Vagina (tissue), 2 donors: ENCODE results near the gene POFUT1. TPM values are rescaled to one million over a fixed set of nuclear protein-coding genes. Genes with fewer than 3 reads are reported as not detected.
"Not testable (repeated sequence)": the region's sequence is repeated elsewhere in the genome, so short reads cannot be mapped to it uniquely, and the experiment has no call there.

Source experiments
- DNase-seq, 2 donors: peaks; one replicate each; pipeline ENCODE4 v3.0.0-alpha.2; 2017; ENCODE audit errors: extremely low spot score in 2 of 2
- H3K27ac ChIP-seq: fragments of 200-600 bp; sonication (generic); one replicate; pipeline ENCODE4 v1.5.1; 2019
- H3K27me3 ChIP-seq: fragments of 200-600 bp; sonication (generic); one replicate; pipeline ENCODE4 v1.5.1; 2019
- H3K36me3 ChIP-seq, 2 donors: fragments of 200-600 bp; sonication (generic); one replicate each; pipeline ENCODE4 v1.5.1; 2017 to 2019
- H3K4me1 ChIP-seq: fragments of 200-600 bp; sonication (generic); one replicate; pipeline ENCODE4 v1.5.1; 2019
- H3K4me3 ChIP-seq, 2 donors: fragments of 200-600 bp; sonication (generic); 1 replicate in 1 of 2; 2 replicates in 1 of 2; pipeline ENCODE4 v1.5.1; 2016 to 2019
- H3K9me3 ChIP-seq: fragments of 200-600 bp; sonication (generic); one replicate; pipeline ENCODE4 v1.5.1; 2019
- POLR2A ChIP-seq, 2 donors: fragments of 450-650 bp; IDR thresholded peaks; one replicate each; pipeline ENCODE4 v1.6.1; 2017; ENCODE audit warnings: antibody characterized with exemption in 2 of 2, mild to moderate bottlenecking in 2 of 2, moderate library complexity in 2 of 2
- POLR2AphosphoS5 ChIP-seq, 2 donors: sonication (generic); formaldehyde crosslinking; IDR thresholded peaks; one replicate each; pipeline ENCODE4 v1.9.0; 2017; ENCODE audit warnings: antibody characterized with exemption in 2 of 2, mild to moderate bottlenecking in 2 of 2, low read depth in 1 of 2; ENCODE audit not compliant: insufficient read depth in 1 of 2
- intact Hi-C: fragments of 100-400 bp; cut with DNase I; formaldehyde crosslinking; loops from one replicate; pipeline ENCODE4 v1.15.1; 2023
- total RNA-seq: library from RNA; depleted of rRNA; stranded (reverse); fragments of >200 nt; gene quantifications from one replicate; pipeline ENCODE4 v1.2.3, GENCODE V29; 2016
- TF ChIP-seq, protein P1 (sequence below), 3 experiments: fragments of 450-650 bp in 2 of 3; fragments of 200-600 bp in 1 of 3; sonication (generic) in 1 of 3; IDR thresholded peaks; one replicate each; pipeline ENCODE4 v1.5.1; 2017 to 2019; ENCODE audit warnings: antibody characterized with exemption in 3 of 3, mild to moderate bottlenecking in 2 of 3, moderate library complexity in 2 of 3

Gene POFUT1
- total RNA-seq, 1 donor from 2014 or later, result 27.7 TPM

DNA sequence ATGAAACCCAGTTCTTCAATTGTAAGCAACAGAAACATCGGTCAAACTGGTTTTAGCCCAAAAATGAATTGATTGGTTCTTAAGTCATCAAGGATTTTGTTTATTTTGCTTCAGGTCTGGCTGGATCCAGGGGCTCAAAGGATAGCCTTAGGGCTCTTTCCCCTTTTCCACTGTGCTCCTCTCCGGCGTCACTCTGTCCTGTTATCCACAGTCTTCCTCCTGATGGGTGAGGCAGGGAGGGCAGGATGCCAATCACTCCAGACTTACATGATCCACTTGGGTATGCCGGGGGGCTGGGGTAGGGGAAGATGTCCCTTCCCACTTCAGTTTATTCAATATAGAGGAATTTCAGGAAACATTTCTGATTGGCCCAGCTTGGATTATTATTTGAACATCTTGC lies 40.1 kb upstream of the POFUT1 start:
- DNase-seq, result no peak
- intact Hi-C loops, result no loop called here
- TF ChIP-seq POLR2A (IDR thresholded peaks at IDR 0.05), result no peak
- TF ChIP-seq POLR2AphosphoS5 (IDR thresholded peaks at IDR 0.05; ENCODE audit: insufficient read depth in 1 of 2, low read depth in 1 of 2), result no peak
- TF ChIP-seq, protein P1, sequence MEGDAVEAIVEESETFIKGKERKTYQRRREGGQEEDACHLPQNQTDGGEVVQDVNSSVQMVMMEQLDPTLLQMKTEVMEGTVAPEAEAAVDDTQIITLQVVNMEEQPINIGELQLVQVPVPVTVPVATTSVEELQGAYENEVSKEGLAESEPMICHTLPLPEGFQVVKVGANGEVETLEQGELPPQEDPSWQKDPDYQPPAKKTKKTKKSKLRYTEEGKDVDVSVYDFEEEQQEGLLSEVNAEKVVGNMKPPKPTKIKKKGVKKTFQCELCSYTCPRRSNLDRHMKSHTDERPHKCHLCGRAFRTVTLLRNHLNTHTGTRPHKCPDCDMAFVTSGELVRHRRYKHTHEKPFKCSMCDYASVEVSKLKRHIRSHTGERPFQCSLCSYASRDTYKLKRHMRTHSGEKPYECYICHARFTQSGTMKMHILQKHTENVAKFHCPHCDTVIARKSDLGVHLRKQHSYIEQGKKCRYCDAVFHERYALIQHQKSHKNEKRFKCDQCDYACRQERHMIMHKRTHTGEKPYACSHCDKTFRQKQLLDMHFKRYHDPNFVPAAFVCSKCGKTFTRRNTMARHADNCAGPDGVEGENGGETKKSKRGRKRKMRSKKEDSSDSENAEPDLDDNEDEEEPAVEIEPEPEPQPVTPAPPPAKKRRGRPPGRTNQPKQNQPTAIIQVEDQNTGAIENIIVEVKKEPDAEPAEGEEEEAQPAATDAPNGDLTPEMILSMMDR (IDR thresholded peaks at IDR 0.05), result no peak

DNA sequence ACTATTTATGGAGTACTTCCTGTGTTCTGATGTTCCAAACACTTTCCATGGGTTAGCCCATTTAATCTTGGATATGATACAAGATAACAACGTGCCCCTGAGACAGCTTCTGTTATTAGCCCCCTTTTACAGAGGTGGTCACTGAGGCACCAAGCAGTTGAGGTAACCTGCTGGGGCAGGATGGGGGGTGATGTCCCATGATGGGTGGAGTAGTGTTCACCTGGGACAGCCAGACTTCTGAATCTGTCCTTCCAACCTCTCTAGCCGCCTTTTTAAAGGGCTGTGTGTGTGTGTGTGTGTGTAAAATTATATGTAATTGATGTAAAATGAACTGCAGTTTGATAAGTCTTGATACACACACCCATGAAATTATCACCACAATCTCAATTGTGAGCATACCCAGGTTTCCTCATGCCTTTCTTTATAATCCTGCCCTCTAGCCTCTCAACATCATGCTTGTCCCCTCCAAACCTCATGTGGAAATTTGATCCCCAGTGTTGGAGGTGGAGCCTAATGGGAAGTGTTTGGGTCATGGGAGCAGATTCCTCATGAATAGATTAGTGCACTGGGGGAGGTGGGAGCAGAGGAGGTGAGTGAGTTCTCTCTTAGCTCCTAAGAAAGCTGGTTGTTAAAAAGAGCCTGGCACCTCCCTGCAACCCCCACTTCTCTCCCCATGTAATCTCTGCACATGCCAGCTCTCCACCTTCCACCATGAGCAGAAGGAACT lies 39.3 kb upstream of the POFUT1 start:
- DNase-seq, result no peak
- Histone ChIP-seq H3K4me3 (no peak overlapping the region), H3K27me3 (no peaks in the 10 kb centered on the region), H3K4me1 (no peaks in the 10 kb centered on the region), H3K36me3 (peaks cover 0 to 34% of the 10 kb centered on the region in 2 donors), H3K27ac (no peak overlapping the region), H3K9me3 (no peaks in the 10 kb centered on the region)
- intact Hi-C loops, result no loop called here
- TF ChIP-seq, protein P1 (IDR thresholded peaks at IDR 0.05), result no peak
- TF ChIP-seq POLR2A (IDR thresholded peaks at IDR 0.05) (no peak), POLR2AphosphoS5 (IDR thresholded peaks at IDR 0.05; ENCODE audit: insufficient read depth in 1 of 2, low read depth in 1 of 2) (no peak)

More for the DNA sequence above, 40.1 kb upstream of the POFUT1 start:
- peaks cover 0 to 42% of the 10 kb centered on the region in 2 donors for H3K36me3 ChIP-seq
- no peak overlapping the region for H3K4me3 ChIP-seq
- no peaks in the 10 kb centered on the region for H3K9me3 ChIP-seq
- H3K27me3 ChIP-seq, result no peaks in the 10 kb centered on the region
- no peak overlapping the region for H3K27ac ChIP-seq
- H3K4me1 ChIP-seq, result no peaks in the 10 kb centered on the region

DNA sequence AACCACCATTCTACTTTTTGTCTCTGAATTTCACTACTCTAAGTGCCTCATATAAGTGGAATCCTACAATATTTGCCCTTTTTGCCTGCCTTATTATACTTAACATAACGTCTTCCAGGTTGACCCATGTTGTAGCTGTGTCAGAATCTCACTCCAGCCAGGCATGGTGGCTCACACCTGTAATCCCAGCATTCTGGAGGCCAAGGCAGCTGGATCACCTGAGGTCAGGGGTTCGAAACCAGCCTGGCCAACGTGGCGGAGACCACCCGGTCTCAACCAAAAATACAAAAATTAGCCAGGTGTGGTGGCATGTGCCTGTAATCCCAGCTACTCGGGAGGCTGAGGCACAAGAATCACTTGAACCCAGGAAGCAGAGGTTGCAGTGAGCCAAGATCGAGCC lies 30.0 kb upstream of the POFUT1 start:
- intact Hi-C loops, DNase-seq, H3K27me3 ChIP-seq, H3K4me3 ChIP-seq, H3K9me3 ChIP-seq, H3K27ac ChIP-seq, H3K36me3 ChIP-seq, H3K4me1 ChIP-seq: not testable (repeated sequence)

DNA sequence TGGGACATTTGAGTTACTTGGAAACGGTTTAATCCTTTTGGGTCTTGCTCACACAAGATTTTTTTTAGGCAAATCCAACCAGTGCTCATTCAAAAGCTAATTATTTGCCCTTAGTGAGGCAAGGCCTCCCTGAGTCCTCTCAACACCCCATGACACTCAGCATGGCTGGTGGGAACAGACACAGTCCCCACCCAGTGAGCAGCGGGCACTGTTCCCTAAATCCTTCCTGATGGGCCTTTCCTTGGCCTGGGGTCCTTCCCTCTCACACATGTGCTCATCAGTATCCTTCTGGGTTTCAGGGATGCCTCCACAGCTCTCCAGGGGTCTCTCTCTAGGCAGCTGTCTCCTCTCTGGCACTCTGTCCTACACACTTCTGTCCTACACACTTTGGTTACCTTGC lies 28.2 kb upstream of the POFUT1 start:
- Histone ChIP-seq H3K27me3 (no peaks in the 10 kb centered on the region), H3K36me3 (no peaks in the 10 kb centered on the region), H3K27ac (no peak overlapping the region), H3K4me1 (no peaks in the 10 kb centered on the region), H3K9me3 (no peaks in the 10 kb centered on the region), H3K4me3 (no peak overlapping the region)
- intact Hi-C loops, result no loop called here
- TF ChIP-seq, protein P1 (IDR thresholded peaks at IDR 0.05), result no peak
- TF ChIP-seq POLR2AphosphoS5 (IDR thresholded peaks at IDR 0.05; ENCODE audit: insufficient read depth in 1 of 2, low read depth in 1 of 2) (no peak), POLR2A (IDR thresholded peaks at IDR 0.05) (no peak)
- DNase-seq, result no peak

DNA sequence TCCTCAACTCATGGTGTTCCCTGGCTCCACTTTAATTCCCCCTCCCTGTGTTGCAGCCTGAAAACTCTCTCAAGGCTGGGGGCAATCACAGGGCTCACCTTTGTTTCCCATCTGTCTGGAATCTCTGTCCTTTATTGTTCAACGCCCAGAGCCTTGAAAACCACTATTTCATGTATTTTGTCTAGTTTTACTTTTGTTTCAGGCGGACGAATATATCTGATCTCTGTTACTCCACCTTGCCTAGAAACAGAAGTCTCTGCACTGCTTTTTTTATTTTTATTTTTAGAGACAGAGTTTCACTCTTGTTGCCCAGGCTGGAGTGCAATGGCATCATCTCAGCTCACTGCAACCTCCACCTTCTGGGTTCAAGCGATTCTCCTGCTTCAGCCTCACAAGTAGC lies 27.7 kb upstream of the POFUT1 start:
- Histone ChIP-seq H3K27ac (no peak overlapping the region), H3K36me3 (no peaks in the 10 kb centered on the region), H3K4me1 (no peaks in the 10 kb centered on the region), H3K27me3 (no peaks in the 10 kb centered on the region), H3K4me3 (no peak overlapping the region), H3K9me3 (no peaks in the 10 kb centered on the region)
- TF ChIP-seq POLR2A (IDR thresholded peaks at IDR 0.05) (no peak), POLR2AphosphoS5 (IDR thresholded peaks at IDR 0.05; ENCODE audit: insufficient read depth in 1 of 2, low read depth in 1 of 2) (no peak)
- TF ChIP-seq, protein P1 (IDR thresholded peaks at IDR 0.05), result no peak
- intact Hi-C loops, result no loop called here
- no peak for DNase-seq
